ENCODE results near the gene MIA3.

GRCh38 chr1:222613627-222614026 lies 4.3 kb upstream of the MIA3 start:
- TF ChIP-seq CTCF (IDR thresholded peaks at IDR 0.05; ENCODE audit: low read length), result no peak
- TF ChIP-seq EZH2phosphoT487 (IDR thresholded peaks at IDR 0.05; ENCODE audit: low read length), result no peak

Data from MM.1S (cell line).